ENCODE data around the gene SPOCK2. TPM values are rescaled to one million over a fixed set of nuclear protein-coding genes. Genes with fewer than 3 reads are reported as not detected.

The SPOCK2 gene
- total and polyA plus RNA-seq, 2 of the 13 experiments (the other 11 are each of a cell fraction or from before 2014, with no cell fraction given), result 8.6 to 30.6 TPM

DNA sequence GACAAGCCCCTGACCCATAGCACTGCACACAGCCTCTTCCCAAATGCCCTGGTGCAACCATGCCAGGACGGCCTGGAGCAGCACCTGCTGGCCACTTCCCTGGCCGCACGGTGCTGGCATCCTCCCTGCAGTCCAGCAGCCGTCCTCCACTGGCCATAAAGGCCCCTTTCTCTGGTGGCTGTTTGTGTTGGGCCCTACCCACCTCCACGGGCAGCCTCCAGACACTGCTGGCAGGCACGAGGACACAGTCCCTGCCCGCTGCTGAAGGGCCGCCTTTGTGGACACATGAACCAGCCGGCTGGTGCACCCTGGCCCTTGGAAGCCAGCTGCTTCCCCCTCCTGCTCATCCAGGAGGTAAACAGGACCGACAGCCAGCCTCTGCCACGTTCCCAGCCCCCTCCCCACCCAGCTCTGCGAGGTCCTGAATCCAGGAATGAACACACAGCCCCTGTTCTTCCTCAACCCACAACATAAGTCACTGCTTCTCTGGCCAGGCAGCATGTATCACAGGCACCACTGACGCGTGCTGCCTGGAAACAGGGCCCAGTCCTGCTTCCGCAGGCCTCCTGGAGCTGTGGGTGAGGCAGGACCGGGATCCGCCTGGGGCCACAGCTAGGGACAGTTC is 43.8 kb downstream of the SPOCK2 start (continued):
- TF ChIP-seq, protein P1, sequence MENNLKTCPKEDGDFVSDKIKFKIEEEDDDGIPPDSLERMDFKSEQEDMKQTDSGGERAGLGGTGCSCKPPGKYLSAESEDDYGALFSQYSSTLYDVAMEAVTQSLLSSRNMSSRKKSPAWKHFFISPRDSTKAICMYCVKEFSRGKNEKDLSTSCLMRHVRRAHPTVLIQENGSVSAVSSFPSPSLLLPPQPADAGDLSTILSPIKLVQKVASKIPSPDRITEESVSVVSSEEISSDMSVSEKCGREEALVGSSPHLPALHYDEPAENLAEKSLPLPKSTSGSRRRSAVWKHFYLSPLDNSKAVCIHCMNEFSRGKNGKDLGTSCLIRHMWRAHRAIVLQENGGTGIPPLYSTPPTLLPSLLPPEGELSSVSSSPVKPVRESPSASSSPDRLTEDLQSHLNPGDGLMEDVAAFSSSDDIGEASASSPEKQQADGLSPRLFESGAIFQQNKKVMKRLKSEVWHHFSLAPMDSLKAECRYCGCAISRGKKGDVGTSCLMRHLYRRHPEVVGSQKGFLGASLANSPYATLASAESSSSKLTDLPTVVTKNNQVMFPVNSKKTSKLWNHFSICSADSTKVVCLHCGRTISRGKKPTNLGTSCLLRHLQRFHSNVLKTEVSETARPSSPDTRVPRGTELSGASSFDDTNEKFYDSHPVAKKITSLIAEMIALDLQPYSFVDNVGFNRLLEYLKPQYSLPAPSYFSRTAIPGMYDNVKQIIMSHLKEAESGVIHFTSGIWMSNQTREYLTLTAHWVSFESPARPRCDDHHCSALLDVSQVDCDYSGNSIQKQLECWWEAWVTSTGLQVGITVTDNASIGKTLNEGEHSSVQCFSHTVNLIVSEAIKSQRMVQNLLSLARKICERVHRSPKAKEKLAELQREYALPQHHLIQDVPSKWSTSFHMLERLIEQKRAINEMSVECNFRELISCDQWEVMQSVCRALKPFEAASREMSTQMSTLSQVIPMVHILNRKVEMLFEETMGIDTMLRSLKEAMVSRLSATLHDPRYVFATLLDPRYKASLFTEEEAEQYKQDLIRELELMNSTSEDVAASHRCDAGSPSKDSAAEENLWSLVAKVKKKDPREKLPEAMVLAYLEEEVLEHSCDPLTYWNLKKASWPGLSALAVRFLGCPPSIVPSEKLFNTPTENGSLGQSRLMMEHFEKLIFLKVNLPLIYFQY (CRISPR knock-in tag; IDR thresholded peaks at IDR 0.05; ENCODE audit: borderline replicate concordance), result no peak
- TF ChIP-seq, protein P2, sequence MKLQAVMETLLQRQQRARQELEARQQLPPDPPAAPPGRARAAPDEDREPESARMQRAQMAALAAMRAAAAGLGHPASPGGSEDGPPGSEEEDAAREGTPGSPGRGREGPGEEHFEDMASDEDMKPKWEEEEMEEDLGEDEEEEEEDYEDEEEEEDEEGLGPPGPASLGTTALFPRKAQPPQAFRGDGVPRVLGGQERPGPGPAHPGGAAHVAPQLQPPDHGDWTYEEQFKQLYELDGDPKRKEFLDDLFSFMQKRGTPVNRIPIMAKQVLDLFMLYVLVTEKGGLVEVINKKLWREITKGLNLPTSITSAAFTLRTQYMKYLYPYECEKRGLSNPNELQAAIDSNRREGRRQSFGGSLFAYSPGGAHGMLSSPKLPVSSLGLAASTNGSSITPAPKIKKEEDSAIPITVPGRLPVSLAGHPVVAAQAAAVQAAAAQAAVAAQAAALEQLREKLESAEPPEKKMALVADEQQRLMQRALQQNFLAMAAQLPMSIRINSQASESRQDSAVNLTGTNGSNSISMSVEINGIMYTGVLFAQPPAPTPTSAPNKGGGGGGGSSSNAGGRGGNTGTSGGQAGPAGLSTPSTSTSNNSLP (IDR thresholded peaks at IDR 0.05; ENCODE audit: low read depth, low read length), result no peak
- TF ChIP-seq SUZ12 (IDR thresholded peaks at IDR 0.05; ENCODE audit: low read depth, low read length) (no peak), ZNF17 (CRISPR knock-in tag; IDR thresholded peaks at IDR 0.05) (no peak), ARNT2 (CRISPR knock-in tag; IDR thresholded peaks at IDR 0.05; ENCODE audit: low read depth) (peak; percentile 62; the same call in 1 of the 2 replicates), ZNF317 (CRISPR knock-in tag; IDR thresholded peaks at IDR 0.05) (no peak), ZNF326 (CRISPR knock-in tag; IDR thresholded peaks at IDR 0.05; ENCODE audit: borderline replicate concordance) (no peak), THYN1 (CRISPR knock-in tag; IDR thresholded peaks at IDR 0.05; ENCODE audit: borderline replicate concordance, low read depth) (no peak), ZNF468 (CRISPR knock-in tag; IDR thresholded peaks at IDR 0.05) (0 out of 2 replicates have a peak, but pooled peaks have one; percentile 44), ZNF232 (CRISPR knock-in tag; IDR thresholded peaks at IDR 0.05; ENCODE audit: borderline replicate concordance) (no peak), SRSF1 (optimal IDR thresholded peaks at IDR 0.05; ENCODE audit: low read depth, low read length) (peak; percentile 68), ZNF577 (CRISPR knock-in tag; IDR thresholded peaks at IDR 0.05; ENCODE audit: borderline replicate concordance, low read depth) (no peak)
- TF ChIP-seq, protein P3, sequence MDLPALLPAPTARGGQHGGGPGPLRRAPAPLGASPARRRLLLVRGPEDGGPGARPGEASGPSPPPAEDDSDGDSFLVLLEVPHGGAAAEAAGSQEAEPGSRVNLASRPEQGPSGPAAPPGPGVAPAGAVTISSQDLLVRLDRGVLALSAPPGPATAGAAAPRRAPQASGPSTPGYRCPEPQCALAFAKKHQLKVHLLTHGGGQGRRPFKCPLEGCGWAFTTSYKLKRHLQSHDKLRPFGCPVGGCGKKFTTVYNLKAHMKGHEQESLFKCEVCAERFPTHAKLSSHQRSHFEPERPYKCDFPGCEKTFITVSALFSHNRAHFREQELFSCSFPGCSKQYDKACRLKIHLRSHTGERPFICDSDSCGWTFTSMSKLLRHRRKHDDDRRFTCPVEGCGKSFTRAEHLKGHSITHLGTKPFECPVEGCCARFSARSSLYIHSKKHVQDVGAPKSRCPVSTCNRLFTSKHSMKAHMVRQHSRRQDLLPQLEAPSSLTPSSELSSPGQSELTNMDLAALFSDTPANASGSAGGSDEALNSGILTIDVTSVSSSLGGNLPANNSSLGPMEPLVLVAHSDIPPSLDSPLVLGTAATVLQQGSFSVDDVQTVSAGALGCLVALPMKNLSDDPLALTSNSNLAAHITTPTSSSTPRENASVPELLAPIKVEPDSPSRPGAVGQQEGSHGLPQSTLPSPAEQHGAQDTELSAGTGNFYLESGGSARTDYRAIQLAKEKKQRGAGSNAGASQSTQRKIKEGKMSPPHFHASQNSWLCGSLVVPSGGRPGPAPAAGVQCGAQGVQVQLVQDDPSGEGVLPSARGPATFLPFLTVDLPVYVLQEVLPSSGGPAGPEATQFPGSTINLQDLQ (CRISPR knock-in tag; IDR thresholded peaks at IDR 0.05), result no peak
- TF ChIP-seq, protein P4, sequence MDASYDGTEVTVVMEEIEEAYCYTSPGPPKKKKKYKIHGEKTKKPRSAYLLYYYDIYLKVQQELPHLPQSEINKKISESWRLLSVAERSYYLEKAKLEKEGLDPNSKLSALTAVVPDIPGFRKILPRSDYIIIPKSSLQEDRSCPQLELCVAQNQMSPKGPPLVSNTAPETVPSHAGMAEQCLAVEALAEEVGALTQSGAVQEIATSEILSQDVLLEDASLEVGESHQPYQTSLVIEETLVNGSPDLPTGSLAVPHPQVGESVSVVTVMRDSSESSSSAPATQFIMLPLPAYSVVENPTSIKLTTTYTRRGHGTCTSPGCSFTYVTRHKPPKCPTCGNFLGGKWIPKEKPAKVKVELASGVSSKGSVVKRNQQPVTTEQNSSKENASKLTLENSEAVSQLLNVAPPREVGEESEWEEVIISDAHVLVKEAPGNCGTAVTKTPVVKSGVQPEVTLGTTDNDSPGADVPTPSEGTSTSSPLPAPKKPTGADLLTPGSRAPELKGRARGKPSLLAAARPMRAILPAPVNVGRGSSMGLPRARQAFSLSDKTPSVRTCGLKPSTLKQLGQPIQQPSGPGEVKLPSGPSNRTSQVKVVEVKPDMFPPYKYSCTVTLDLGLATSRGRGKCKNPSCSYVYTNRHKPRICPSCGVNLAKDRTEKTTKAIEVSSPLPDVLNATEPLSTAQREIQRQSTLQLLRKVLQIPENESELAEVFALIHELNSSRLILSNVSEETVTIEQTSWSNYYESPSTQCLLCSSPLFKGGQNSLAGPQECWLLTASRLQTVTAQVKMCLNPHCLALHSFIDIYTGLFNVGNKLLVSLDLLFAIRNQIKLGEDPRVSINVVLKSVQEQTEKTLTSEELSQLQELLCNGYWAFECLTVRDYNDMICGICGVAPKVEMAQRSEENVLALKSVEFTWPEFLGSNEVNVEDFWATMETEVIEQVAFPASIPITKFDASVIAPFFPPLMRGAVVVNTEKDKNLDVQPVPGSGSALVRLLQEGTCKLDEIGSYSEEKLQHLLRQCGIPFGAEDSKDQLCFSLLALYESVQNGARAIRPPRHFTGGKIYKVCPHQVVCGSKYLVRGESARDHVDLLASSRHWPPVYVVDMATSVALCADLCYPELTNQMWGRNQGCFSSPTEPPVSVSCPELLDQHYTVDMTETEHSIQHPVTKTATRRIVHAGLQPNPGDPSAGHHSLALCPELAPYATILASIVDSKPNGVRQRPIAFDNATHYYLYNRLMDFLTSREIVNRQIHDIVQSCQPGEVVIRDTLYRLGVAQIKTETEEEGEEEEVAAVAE (CRISPR knock-in tag; IDR thresholded peaks at IDR 0.05; ENCODE audit: borderline replicate concordance), result 0 out of 2 replicates have a peak, but pooled peaks have one; percentile 58

All from HepG2 (cell line).